GM18511 (cell line): ENCODE measurements around the gene NPR2.

Experiments used
- ATAC-seq: cut with Tn5 transposase; IDR thresholded peaks from one replicate; pipeline ENCODE4 v1.9.1; 2021; ENCODE audit warnings: mild to moderate bottlenecking, moderate library complexity; ENCODE audit not compliant: unreplicated experiment

Gene NPR2

GRCh38 chr9:35763181-35763580, 28.2 kb upstream of the NPR2 start:
- ATAC-seq, result no peak

- no peak for ATAC-seq
These were observed 27.6 kb upstream of the NPR2 start for GRCh38 chr9:35763803-35764202.

GRCh38 chr9:35766997-35767396, 24.4 kb upstream of the NPR2 start:
- ATAC-seq, result no peak

- ATAC-seq, result no peak
These were observed 23.9 kb upstream of the NPR2 start for GRCh38 chr9:35767458-35767857.

GRCh38 chr9:35769763-35770162, 21.6 kb upstream of the NPR2 start:
- no peak for ATAC-seq

- ATAC-seq, result no peak
These were observed 20.3 kb upstream of the NPR2 start for GRCh38 chr9:35771075-35771433.

GRCh38 chr9:35771534-35771933, 19.9 kb upstream of the NPR2 start:
- no peak for ATAC-seq

GRCh38 chr9:35771943-35772342, 19.4 kb upstream of the NPR2 start:
- ATAC-seq, result no peak

GRCh38 chr9:35774907-35775635, 16.3 kb upstream of the NPR2 start:
- ATAC-seq, result no peak

- no peak for ATAC-seq
These were observed 15.4 kb upstream of the NPR2 start for GRCh38 chr9:35776018-35776417.

GRCh38 chr9:35778496-35778895, 12.9 kb upstream of the NPR2 start:
- ATAC-seq, result no peak

GRCh38 chr9:35781066-35781465, 10.3 kb upstream of the NPR2 start:
- no peak for ATAC-seq

- ATAC-seq, result no peak
These were observed 8.0 kb upstream of the NPR2 start for GRCh38 chr9:35783418-35783817.

GRCh38 chr9:35789541-35789940, 1.9 kb upstream of the NPR2 start:
- ATAC-seq, result no peak

- ATAC-seq, result no peak
These were observed 1.4 kb upstream of the NPR2 start for GRCh38 chr9:35790025-35790384.

- no peak for ATAC-seq
These were observed 750 bp upstream of the NPR2 start for GRCh38 chr9:35790385-35791296.

GRCh38 chr9:35792024-35792813, 828 bp downstream of the NPR2 start:
- ATAC-seq, result no peak

GRCh38 chr9:35792826-35793225, 1.4 kb downstream of the NPR2 start:
- ATAC-seq, result no peak

GRCh38 chr9:35793461-35793860, 2.1 kb downstream of the NPR2 start:
- ATAC-seq, result no peak

GRCh38 chr9:35795695-35796094, 4.3 kb downstream of the NPR2 start:
- ATAC-seq, result no peak

GRCh38 chr9:35797311-35798109, 6.1 kb downstream of the NPR2 start:
- ATAC-seq, result no peak
